Kidney capillary endothelial cell (primary cell): Measurements from ENCODE around the gene SMTNL1.
"Not testable (repeated sequence)": the region's sequence is repeated elsewhere in the genome, so short reads cannot be mapped to it uniquely, and the experiment has no call there.

Experiments
- DNase-seq: peaks from one replicate; pipeline ENCODE4 v3.0.0-alpha.2; 2018; ENCODE audit warnings: low spot score

Gene SMTNL1

GRCh38 chr11:57511741-57512430 is 25.5 kb upstream of the SMTNL1 start:
- DNase-seq: no peak

GRCh38 chr11:57512646-57513451 is 24.5 kb upstream of the SMTNL1 start:
- DNase-seq: no peak

- no peak for DNase-seq
These were observed 24.0 kb upstream of the SMTNL1 start for GRCh38 chr11:57513452-57513795.

- DNase-seq: no peak
These were observed 23.4 kb upstream of the SMTNL1 start for GRCh38 chr11:57513911-57514537.

- no peak for DNase-seq
These were observed 22.7 kb upstream of the SMTNL1 start for GRCh38 chr11:57514538-57515331.

GRCh38 chr11:57515332-57516060 is 21.9 kb upstream of the SMTNL1 start, which contains the start of gene SLC43A1:
Gene SLC43A1 (minus strand): TSS chr11:57515702. CDS start chr11:57514111, 1,591 bp downstream.
- peak; percentile 37 for DNase-seq

GRCh38 chr11:57516061-57516443 is 21.3 kb upstream of the SMTNL1 start:
- DNase-seq: no peak

- no peak for DNase-seq
These were observed 16.3 kb upstream of the SMTNL1 start for GRCh38 chr11:57521116-57521515.

GRCh38 chr11:57523419-57523818 is 14.0 kb upstream of the SMTNL1 start:
- no peak for DNase-seq

- peak; percentile 66 for DNase-seq
These were observed 10.3 kb upstream of the SMTNL1 start for GRCh38 chr11:57527056-57527631.

- DNase-seq: no peak
These were observed 8.4 kb upstream of the SMTNL1 start for GRCh38 chr11:57529012-57529411.

- DNase-seq: no peak
These were observed 7.2 kb upstream of the SMTNL1 start for GRCh38 chr11:57530215-57530595.

GRCh38 chr11:57530596-57531507 is 6.5 kb upstream of the SMTNL1 start, which contains the start of gene TIMM10:
Gene TIMM10 (minus strand): TSS chr11:57530754. CDS start chr11:57530189, 565 bp downstream.
- peak; percentile 94 for DNase-seq

GRCh38 chr11:57534449-57534848 is 2.9 kb upstream of the SMTNL1 start:
- not testable (repeated sequence) for DNase-seq

GRCh38 chr11:57539342-57539741 is 1.9 kb downstream of the SMTNL1 start:
- DNase-seq: no peak

GRCh38 chr11:57541169-57541568 is 3.8 kb downstream of the SMTNL1 start:
- no peak for DNase-seq

GRCh38 chr11:57542582-57542981 is 5.2 kb downstream of the SMTNL1 start:
- no peak for DNase-seq

GRCh38 chr11:57543593-57543992 is 6.2 kb downstream of the SMTNL1 start:
- DNase-seq: no peak

GRCh38 chr11:57544566-57544965 is 7.2 kb downstream of the SMTNL1 start:
- DNase-seq: no peak

- DNase-seq: no peak
These were observed 8.5 kb downstream of the SMTNL1 start for GRCh38 chr11:57545883-57546282.
